HT-29 (cell line): ENCODE results near the gene MYLK4. TPM values are rescaled to one million over a fixed set of nuclear protein-coding genes. Genes with fewer than 3 reads are reported as not detected.

ENCODE experiments used
- DNase-seq: peaks from one replicate; pipeline ENCODE4 v3.0.0-alpha.2; 2015; ENCODE audit warnings: low spot score
- total RNA-seq: library from RNA; depleted of rRNA; stranded (reverse); fragments of >200 nt; shearing (Covaris generic); gene quantifications from 2 replicates; pipeline ENCODE4 v1.2.3, GENCODE V29; 2014

MYLK4 gene
- total RNA-seq, 1 experiment from 2014 or later: 0.03 TPM

DNA sequence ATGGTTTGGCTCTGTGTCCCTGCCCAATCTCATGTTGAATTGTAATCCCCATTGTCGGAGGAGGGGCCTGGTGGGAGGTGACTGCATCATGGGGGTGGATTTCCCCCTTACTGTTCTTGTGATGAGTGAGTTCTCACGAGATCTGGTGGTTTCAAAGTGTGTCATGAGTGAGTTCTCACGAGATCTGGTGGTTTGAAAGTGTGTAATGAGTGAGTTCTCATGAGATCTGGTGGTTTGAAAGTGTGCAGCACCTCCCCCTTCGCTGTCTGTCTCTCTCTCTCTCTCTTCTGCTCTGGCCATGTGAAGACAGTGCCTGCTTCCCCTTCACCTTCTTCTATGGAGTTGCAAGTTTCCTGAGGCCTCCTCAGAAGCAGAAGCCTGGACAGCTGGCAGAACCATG lies 87.6 kb downstream of the MYLK4 start:
- DNase-seq: no peak

DNA sequence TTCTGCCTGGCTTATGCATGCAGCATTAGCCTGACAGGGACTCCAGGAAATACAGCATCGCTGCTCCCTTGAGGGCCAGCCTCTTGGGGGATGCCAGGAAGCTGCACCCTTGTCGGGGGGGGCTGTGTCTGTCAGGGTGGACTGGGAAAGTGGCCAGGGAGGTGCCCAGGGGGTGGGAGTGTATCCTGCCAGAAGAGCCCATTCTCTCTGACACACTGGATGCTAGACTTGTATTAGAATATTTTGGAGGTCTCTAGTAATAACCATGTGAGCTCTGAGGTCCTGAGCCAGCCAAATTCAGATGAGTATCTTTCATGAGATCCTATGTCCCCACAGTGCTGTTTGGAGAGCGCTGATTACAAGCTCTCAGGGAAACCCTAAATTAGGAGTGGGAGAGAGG lies 89.1 kb downstream of the MYLK4 start:
- no peak for DNase-seq

DNA sequence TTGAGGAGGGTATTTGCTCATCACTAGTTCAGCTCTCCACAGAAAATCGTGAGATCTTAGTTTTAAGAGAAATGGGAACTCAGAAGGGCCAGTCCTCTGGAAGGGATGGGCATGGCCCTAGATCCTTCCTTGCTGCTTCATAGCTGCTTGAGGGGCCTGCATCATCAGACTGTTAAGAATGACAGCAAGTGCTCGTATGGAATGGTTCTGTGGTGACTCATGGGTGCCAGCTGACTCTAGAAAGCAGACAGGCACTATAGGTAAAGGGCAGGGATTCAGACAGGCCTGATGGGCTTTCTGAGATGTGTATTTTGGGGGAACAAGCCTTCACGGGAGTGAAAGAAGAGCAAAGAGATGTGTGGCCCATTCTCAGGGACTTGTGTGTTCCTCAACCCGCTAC lies 90.8 kb downstream of the MYLK4 start:
- DNase-seq: no peak

DNA sequence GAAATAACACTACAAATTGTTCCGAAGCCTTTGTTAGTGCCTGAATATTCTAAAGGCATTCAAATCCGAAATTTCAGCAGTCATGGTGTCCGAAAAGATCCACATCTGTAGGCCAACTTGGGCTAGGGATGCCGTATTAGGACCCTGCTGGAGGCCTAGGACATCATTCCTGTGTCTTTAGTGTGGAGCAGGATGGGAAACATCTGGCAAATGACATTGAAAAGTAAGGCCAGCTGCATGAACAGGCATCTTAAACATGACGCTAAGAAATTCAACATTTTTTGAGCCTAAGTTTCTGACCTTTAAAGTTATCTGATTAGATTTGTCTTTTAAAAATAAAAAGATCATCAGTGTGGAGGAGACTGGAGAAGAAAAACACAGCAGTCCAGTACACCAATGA lies 91.3 kb downstream of the MYLK4 start:
- no peak for DNase-seq

GRCh38 chr6:2658788-2659187 lies 91.9 kb downstream of the MYLK4 start:
- peak; percentile 57 for DNase-seq

DNA sequence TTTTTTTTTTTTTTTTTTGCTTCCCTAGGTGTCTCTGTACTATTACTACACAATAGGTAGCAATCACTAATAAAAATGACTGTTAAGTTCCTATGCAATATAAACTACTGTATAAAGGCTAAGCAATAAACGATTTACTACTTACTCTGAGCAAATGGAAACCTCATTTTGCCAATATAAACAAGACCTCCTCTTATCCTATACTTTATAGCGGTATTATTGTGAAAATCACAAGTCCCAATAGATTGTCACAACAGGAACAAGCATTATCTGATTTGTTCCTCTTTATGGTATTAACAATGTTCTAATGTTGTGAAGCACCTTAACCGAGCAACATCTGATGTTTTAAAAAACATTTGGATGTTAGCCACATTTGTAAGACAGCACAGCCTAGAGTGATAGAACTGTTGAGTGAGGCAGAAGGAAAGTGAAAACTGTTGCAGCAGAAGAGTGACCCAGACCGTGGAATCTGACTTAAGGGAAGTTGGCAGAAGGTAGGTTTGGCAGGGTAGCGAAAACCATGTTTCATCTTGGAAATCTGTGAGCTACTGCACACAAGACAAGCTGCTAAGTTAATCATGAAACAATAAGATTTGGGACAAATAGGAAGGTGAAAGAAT lies 94.2 kb downstream of the MYLK4 start:
- no peak for DNase-seq

- DNase-seq: no peak
Measured at GRCh38 chr6:2655844-2656433, 94.8 kb downstream of the MYLK4 start.

GRCh38 chr6:2653369-2654032 lies 97.2 kb downstream of the MYLK4 start:
- no peak for DNase-seq

DNA sequence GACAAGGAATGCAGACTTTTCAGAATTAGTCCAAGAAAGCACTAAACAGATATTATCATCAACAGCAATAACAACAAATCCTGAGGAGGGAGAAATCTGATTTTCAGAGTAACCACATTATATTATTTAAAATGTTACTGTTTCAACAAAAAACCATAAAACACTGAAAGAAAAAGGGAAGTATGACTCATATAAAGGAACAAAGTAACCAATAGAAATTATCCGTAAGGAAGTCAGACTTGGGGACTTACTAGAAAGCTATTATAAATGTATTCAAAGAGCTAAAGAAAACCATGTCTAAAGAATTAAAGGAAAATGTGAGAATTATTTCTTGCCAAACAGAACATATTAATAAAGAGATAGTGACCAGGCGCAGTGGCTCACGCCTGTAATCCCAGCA lies 98.1 kb downstream of the MYLK4 start:
- DNase-seq: no peak

DNA sequence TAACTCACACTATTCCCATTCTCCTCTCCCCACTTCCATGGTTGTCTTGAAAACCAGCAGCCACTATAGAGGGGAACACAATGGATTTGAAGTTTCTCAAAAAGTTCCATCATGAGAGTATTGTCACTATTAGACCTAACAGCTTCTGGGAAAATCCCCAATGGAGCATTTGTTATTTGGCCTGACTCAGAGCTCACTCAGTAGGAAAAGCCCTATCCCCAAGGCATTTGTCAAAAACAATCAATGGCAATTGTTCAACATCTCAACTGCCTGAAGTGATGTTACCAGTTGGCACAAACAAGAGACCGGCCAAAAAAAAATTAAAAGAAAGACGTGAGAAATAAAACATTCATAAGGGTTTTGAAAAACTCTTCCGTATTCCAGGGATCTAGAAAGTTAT lies 98.8 kb downstream of the MYLK4 start:
- no peak for DNase-seq

DNA sequence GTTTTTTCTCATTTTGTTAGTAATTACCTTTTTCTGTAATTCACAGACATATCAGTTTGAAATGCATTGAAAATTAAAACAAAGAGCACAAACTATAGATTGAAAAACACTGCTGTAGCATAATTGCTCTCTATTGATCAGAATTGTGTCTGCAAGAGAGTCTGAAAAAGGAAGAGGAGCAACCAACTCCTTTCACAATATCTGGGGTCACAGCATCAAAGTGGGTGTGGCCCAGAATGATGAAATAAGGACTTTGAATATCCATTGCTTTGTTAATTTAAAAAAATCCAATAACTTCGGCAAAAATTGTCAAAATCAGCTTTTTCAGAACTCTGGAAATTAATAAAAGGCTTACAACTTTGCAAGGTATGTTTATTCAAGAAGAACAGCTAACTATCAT lies 99.2 kb downstream of the MYLK4 start:
- DNase-seq: no peak

DNA sequence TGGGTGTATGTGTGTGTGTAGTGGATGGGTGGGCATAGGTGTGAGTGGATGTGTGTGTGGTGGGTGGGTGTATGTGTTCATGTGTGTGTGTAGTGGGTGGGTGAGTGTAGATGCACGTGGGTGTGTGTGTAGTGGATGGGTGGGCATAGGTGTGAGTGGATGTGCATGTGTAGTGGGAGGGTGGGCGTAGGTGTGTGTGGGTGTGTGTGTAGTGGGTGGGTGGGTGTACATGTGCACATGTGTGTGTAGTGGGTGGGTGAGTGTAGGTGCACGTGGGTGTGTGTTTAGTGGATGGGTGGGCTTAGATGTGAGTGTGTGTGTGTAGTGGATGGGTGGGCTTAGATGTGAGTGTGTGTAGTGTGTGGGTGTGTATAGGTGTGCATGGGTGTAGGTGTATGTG lies 104.4 kb downstream of the MYLK4 start:
- DNase-seq: no peak

- no peak for DNase-seq
Measured at GRCh38 chr6:2643935-2644539, 106.7 kb downstream of the MYLK4 start.

- DNase-seq: no peak
Measured at GRCh38 chr6:2643130-2643529, 107.6 kb downstream of the MYLK4 start.

DNA sequence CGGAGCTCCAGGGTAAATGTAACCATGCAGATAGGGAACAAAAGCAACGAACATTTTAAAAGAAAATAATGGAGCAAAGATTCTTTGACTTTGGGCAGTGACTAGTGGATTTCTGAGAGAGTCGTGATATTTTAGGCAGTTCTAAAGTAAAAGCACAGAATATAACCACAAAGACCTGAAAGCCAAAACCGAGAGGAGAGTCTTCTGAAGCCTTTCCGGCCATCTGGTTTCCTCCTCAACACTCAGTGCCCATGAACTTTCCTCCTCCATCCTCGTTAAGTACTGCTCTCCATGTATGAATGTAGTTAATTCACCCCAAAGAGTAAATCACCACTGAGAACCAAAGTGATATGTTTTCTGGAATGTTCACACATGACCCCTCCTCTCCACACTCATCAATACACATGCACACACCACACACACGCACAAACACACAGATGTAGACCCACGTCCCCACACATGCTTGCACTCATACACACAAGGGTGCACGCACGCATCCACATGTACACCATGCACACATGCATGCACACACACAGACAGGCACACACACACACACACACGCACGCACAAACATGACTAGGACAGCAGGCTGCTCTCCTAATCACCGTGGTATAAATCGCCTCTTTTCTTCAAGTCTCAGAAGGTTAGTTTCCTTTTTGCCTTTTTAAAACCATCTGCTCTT lies 109.5 kb downstream of the MYLK4 start:
- DNase-seq: no peak

- DNase-seq: no peak
Measured at GRCh38 chr6:2640551-2640950, 110.2 kb downstream of the MYLK4 start.

DNA sequence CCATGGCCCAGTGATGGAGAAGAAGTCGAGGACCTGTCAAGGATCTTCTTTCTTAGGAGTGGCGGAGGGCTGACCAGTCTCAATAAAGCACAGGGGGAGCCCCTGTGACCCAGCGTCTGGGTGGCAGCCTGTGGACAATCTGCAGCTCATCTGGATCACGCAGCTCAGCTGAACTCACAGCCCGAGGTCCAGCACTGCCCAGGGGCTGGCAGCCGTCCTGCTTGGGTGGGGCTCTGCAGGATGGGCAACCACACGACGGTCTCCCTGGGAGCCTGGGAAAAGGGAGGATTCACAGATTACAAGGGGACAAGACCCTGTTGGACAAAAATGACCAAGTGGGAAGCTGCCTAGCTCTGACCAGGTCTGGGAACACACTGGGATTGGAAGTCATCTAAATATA lies 110.8 kb downstream of the MYLK4 start:
- DNase-seq: no peak

GRCh38 chr6:2639167-2639566 lies 111.6 kb downstream of the MYLK4 start:
- DNase-seq: no peak

DNA sequence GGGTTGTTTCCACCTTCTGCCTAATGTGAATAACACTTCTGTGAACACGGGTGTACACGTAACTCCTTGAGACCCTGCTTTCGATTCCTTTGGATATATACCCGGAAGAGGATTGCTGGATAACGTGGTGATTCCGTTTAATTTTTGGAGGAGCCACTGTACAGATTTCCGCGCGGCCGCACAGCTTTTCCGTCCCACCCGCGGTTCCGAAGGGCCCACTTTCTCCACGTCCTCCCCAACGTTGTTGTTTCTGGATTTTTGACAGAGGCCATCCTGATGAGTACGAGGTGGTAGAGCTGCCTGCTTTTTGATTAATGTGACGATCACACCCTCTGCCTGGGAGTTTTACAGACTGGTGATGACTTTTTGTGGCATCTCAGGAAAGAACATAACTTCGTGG lies 114.0 kb downstream of the MYLK4 start:
- no peak for DNase-seq

DNA sequence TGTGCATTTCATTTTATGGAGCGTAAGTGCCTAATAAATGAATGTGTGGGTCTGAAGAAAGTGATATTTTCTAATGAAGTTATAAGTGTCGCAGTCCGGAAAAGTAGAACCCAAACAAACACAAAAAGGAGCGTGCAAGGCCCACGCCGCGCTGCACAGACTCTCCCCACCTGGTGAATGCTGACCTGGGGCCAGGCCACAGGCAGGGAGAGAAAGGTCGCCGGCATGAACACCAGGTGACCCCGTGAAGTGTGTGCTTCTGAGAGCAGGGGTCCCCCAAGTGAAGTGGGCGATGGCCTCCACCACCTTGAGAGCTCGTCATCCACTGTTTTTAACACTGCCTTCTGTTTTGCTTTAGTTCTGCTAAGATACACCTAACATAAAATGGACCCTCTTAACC lies 114.8 kb downstream of the MYLK4 start:
- DNase-seq: no peak

- DNase-seq: peak; percentile 51
Measured at GRCh38 chr6:2634139-2634964, 116.4 kb downstream of the MYLK4 start.
